Muscle layer of colon (tissue), 2 donors: ENCODE results near the gene GEMIN4.
"Not testable (repeated sequence)": the region's sequence is repeated elsewhere in the genome, so short reads cannot be mapped to it uniquely, and the experiment has no call there.

Source experiments
- H3K27ac ChIP-seq: one replicate; pipeline ENCODE4 v1.7.0; 2013; ENCODE audit warnings: low read depth, mild to moderate bottlenecking, low read length, moderate library complexity
- H3K27me3 ChIP-seq, 2 donors: one replicate each; pipeline ENCODE4 v1.7.0; 2013; ENCODE audit warnings: low read length in 2 of 2, mild to moderate bottlenecking in 2 of 2; ENCODE audit not compliant: insufficient read depth in 2 of 2, control insufficient read depth in 1 of 2
- H3K36me3 ChIP-seq: one replicate; pipeline ENCODE4 v1.7.0; 2013; ENCODE audit warnings: mild to moderate bottlenecking, low read length; ENCODE audit not compliant: insufficient read depth
- H3K4me1 ChIP-seq: one replicate; pipeline ENCODE4 v1.7.0; 2013; ENCODE audit warnings: mild to moderate bottlenecking, low read length; ENCODE audit not compliant: insufficient read depth
- H3K4me3 ChIP-seq, 2 donors: one replicate each; pipeline ENCODE4 v1.7.0; 2013; ENCODE audit warnings: low read length in 2 of 2, low read depth in 1 of 2, mild to moderate bottlenecking in 1 of 2, moderate library complexity in 1 of 2
- H3K9ac ChIP-seq: one replicate; pipeline ENCODE4 v1.7.0; 2013; ENCODE audit warnings: low read length
- H3K9me3 ChIP-seq: one replicate; pipeline ENCODE4 v1.7.0; 2013; ENCODE audit warnings: mild to moderate bottlenecking, low read length
- donor health status: abdominal sarcoma.
- donor health status: Adenocarcinoma of cecum.

The GEMIN4 gene

DNA sequence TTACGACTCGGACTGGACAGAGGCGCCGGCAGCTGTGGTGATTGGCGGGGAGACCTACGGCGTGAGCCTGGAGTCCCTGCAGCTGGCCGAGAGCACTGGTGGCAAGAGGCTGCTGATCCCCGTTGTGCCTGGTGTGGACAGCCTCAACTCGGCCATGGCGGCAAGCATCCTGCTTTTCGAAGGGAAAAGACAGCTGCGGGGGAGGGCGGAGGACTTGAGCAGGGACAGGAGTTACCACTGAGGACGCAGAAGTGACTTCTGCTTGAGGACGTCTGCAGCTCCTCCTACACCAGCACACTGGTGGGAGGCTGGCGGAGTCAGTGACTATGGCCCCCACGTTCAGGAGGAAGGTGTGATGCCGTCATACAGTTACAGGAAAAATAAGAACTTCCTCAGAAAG lies 39.8 kb upstream of the GEMIN4 start:
- no peaks in the 10 kb centered on the region for H3K9me3 ChIP-seq
- no peaks in the 10 kb centered on the region for H3K27me3 ChIP-seq
- H3K4me1 ChIP-seq: peaks cover 21% of the 10 kb centered on the region
- no peak overlapping the region for H3K4me3 ChIP-seq
- H3K36me3 ChIP-seq: peaks cover 36% of the 10 kb centered on the region
- no peak overlapping the region for H3K9ac ChIP-seq
- H3K27ac ChIP-seq: no peak overlapping the region

DNA sequence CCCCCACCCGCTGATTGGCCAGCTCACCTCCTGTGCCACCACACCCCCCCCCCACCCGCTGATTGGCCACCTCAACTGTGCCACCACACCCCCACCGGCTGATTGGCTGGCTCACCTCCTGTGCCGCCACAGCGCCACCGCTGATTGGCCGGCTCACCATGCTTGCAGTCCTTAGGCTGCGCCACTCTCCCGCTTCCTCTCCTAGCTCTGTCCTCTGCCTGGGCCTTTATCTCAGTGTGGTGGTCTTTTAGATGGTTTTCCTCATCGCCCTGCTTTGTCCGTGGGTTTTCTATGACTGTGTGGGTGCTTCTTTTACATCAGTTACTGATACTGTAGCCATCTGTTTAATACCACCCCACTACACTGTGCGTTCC lies 38.8 kb upstream of the GEMIN4 start:
- H3K4me1 ChIP-seq: peaks cover 21% of the 10 kb centered on the region
- peaks cover 34% of the 10 kb centered on the region for H3K36me3 ChIP-seq
- H3K27ac ChIP-seq, H3K27me3 ChIP-seq, H3K9ac ChIP-seq, H3K9me3 ChIP-seq, H3K4me3 ChIP-seq: not testable (repeated sequence)

DNA sequence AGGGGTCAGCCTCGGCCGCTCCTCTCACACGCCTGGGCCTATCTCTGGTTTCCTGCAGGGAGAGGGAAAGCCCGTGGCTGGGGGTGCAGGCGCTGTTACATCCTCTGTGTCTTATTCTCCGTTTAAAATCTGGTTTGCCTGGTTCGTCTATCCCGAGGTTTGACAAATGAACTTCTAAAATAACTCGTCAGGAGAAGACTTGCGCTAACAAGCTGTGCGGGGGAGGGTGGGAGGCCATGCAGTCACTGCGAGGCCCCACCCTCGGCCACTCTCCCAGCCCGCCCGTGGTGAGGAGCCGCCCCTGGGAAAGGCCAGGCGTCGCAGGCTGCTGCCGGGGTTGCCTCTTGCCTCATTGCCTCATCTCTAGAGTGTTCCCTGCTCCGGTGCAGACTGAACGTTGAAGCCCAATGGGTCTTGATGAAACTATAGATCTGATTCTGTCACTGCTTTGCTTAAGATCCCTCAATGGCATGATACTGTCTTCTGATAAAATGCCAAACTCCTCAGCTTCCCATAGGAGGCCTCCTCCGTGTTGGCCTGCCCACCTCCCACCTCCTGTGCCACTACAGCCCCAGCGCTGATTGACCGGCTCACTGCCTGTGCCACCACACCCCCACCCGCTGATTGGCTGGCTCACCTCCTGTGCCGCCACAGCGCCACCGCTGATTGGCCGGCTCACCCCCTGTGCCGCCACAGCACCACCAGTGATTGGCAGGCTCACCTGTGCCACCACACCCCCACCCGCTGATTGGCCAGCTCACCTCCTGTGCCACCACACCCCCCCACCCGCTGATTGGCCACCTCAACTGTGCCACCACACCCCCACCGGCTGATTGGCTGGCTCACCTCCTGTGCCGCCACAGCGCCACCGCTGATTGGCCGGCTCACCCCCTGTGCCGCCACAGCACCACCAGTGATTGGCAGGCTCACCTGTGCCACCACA lies 38.1 kb upstream of the GEMIN4 start:
- not testable (repeated sequence) for H3K27ac ChIP-seq, H3K4me3 ChIP-seq, H3K9me3 ChIP-seq, H3K27me3 ChIP-seq, H3K9ac ChIP-seq
- peaks cover 32% of the 10 kb centered on the region for H3K36me3 ChIP-seq
- H3K4me1 ChIP-seq: peaks cover 16% of the 10 kb centered on the region

DNA sequence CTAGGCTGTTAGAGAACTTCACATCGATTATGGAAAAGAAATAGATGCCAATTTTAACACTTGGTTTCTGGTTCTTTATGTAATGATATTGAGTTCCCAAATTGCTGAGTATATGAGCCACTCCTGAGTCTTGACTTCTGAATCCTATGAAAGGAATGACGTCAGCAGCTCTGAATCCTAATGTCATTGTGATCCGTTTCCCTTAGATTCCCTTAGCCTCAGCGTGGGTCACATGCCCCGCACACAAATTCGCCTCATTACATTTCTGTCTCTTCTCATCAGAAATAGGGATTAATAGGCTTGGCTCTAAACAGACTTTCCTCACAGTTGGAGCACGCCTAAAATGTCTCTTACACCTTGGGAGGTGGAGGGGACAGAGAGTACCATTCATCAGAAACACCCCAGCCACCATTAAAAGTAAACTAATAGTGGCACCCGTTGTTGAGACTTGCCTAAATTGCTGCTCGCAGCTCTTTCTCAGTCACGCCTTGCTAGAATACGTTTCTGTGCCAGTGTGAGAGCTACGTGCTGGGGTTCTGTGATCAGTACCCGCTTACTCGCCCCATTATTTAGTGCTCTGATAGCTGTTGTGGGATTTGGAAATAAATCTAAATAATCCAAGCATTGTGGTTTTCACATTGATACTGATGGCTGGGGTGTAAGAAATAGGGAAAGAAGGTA lies 37.2 kb upstream of the GEMIN4 start:
- Histone ChIP-seq H3K4me1 (peaks cover 8% of the 10 kb centered on the region), H3K9me3 (no peaks in the 10 kb centered on the region), H3K36me3 (peaks cover 32% of the 10 kb centered on the region), H3K4me3 (no peak overlapping the region), H3K9ac (no peak overlapping the region), H3K27ac (no peak overlapping the region), H3K27me3 (no peaks in the 10 kb centered on the region)

DNA sequence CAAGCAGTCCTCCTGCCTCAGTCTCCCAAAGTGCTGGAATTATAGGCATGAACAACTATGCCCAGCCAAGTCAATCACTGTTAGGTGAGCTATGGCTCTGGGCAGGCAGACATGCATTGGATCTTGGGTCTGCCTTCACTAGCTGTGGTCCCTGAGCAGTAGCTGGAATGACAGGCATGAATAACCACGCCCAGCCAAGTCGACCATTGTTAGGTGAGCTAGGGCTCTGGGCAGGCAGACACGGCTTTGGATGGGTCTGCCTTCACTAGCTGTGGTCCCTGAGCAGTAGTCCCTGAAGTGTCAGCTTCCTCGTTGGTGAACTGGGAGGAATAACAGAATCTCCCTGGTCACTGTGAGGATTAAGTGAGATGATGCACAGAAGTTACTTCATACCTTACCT lies 36.5 kb upstream of the GEMIN4 start:
- H3K27ac ChIP-seq: no peak overlapping the region
- peaks cover 36% of the 10 kb centered on the region for H3K36me3 ChIP-seq
- no peaks in the 10 kb centered on the region for H3K9me3 ChIP-seq
- no peak overlapping the region for H3K9ac ChIP-seq
- H3K27me3 ChIP-seq: no peaks in the 10 kb centered on the region
- peaks cover 10% of the 10 kb centered on the region for H3K4me1 ChIP-seq
- H3K4me3 ChIP-seq: no peak overlapping the region

DNA sequence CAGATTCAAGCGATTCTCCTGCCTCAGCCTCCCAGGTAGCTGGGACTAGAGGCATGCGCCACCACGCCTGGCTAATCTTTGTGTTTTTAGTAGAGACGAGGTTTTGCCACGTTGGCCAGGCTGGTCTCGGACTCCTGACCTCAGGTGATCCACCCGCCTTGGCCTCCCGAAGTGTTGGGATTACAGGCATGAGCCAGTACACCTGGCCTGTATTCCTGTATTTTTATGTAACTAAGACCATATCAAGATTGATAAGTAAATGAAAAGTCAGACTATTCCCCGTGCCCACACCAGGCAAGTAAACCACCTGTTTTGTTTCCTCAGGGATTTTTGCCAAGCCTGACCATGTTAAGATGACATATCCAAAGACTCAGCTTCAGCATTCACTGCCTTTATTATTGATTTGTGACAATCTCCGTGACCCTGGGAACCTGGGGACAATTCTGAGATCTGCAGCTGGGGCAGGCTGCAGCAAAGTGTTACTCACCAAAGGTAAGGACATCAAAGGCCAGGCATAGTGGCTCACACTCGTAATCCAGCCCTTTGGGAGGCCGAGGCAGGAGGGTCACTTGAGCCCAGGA lies 35.7 kb upstream of the GEMIN4 start:
- H3K27ac ChIP-seq: no peak overlapping the region
- H3K9me3 ChIP-seq: no peaks in the 10 kb centered on the region
- no peaks in the 10 kb centered on the region for H3K27me3 ChIP-seq
- H3K36me3 ChIP-seq: peaks cover 36% of the 10 kb centered on the region
- H3K4me3 ChIP-seq: no peak overlapping the region
- H3K4me1 ChIP-seq: peaks cover 15% of the 10 kb centered on the region
- H3K9ac ChIP-seq: no peak overlapping the region

DNA sequence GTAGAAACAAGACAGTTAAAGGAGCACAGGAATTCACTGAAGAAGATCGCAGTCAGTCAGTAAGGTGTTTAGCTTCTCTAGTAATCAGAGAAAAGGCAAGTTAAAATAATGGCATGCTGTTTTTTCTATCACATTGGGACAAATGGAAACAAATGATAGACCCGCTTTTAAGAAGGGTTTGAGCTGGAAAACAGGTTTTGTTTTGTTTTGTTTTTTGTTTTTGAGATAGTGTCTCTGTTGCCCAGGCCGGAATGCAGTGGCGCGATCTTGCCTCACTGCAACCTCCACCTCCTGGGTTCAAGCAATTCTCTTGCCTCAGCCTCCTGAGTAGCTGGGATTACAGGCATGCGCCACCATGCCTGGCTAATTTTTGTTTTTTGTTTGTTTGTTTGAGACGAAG lies 33.8 kb upstream of the GEMIN4 start:
- not testable (repeated sequence) for H3K9ac ChIP-seq, H3K4me3 ChIP-seq, H3K27ac ChIP-seq, H3K27me3 ChIP-seq, H3K9me3 ChIP-seq
- Histone ChIP-seq H3K36me3 (peaks cover 21% of the 10 kb centered on the region), H3K4me1 (peaks cover 23% of the 10 kb centered on the region)

DNA sequence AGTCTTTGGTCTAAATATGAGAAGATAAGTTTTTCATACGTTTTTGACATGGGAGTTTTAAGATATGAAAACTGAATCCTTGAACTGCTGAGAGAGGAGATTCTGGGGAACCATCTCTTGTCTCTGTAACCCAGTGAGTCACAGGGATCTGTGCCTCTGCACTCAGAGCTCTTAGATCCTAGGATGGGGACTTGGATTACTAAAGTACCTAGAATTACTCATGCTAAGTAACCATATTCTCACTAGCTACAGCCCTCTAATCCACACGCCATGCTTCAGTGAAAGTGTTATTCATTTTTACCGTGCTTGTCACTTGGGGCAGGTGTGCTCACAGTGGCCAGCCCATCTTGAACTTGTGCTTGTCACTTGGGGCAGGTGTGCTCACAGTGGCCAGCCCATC lies 32.1 kb upstream of the GEMIN4 start:
- peaks cover 23% of the 10 kb centered on the region for H3K4me1 ChIP-seq
- peaks cover 16% of the 10 kb centered on the region for H3K36me3 ChIP-seq
- H3K27me3 ChIP-seq: no peaks in the 10 kb centered on the region
- H3K4me3 ChIP-seq: no peak overlapping the region
- no peak overlapping the region for H3K9ac ChIP-seq
- H3K27ac ChIP-seq: no peak overlapping the region
- H3K9me3 ChIP-seq: no peaks in the 10 kb centered on the region

DNA sequence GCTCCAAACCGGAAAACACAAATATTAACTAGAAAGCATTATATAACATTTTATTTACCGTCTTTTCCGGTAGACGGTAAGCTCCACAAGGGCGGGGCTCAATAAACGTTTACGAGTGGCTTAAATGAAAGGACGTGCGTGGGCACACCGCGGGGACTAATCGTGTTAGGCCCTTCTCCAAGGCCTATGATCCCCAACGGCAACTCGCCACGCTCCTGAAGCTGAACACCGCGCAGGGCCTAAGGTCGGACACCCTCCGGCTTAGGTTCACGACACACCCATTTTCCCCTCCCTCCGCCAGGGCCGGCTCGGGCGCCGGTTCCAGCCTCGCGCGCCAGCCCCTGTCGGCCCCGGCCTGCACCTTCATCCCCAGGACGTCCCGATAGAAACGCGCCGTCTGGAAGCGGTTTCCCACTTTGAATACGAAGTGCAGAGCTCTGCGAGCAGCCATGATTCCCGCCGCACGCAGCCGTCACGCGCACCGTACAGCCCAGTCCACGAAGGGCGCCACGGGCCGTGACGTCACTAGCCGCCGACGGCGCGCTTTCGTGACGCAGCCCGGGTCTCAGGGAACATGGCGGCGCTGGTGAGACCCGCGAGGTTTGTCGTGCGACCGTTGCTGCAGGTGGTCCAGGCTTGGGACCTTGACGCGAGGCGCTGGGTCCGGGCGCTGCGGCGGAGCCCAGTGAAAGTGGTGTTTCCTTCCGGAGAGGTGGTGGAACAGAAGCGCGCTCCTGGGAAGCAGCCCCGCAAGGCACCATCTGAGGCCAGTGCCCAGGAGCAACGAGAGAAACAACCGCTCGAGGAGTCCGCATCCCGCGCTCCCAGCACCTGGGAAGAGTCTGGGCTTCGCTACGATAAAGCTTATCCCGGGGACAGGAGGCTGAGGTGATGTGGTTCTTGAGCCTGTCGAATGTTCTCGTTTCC lies 30.0 kb upstream of the GEMIN4 start, which contains the start of the genes GLOD4 and MRM3:
TSS of gene GLOD4 (minus strand) at position 476 of the 927 bp plus-strand sequence. CDS start at position 451, 25 bp downstream.
TSS of gene MRM3 (plus strand) at position 549 of the 927 bp plus-strand sequence. CDS start at position 575, 26 bp downstream.
- peak within 1 kb of the TSS; percentile 88 to 99 for H3K4me3 ChIP-seq
- H3K27me3 ChIP-seq: no peaks in the 10 kb centered on the region
- H3K9me3 ChIP-seq: no peaks in the 10 kb centered on the region
- H3K9ac ChIP-seq: peak within 1 kb of the TSS; percentile 81
- H3K36me3 ChIP-seq: peaks cover 20% of the 10 kb centered on the region
- peak within 1 kb of the TSS; percentile 72 for H3K27ac ChIP-seq
- peaks cover 23% of the 10 kb centered on the region for H3K4me1 ChIP-seq

DNA sequence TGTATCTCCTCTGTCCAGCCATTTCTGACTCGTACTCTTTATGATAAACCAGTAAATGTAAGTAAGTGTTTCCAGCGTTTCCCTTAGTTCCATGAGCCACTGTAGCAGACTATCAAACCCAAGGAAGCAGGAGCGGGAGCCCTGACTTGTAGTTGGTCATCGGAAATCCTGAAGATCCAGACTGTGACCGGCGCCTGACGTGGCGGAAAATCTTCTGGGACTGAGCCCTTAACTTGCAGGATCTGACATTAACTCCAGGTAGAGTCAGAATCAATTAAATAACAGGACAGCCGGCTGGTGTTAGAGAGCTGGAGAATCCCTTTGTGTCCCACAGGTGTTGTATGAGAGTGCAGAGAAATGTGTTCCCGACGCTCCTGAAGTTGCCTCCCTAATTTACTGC lies 26.0 kb upstream of the GEMIN4 start:
- H3K27me3 ChIP-seq: no peaks in the 10 kb centered on the region
- no peaks in the 10 kb centered on the region for H3K9me3 ChIP-seq
- no peak overlapping the region for H3K4me3 ChIP-seq
- no peak overlapping the region for H3K9ac ChIP-seq
- peaks cover 46% of the 10 kb centered on the region for H3K36me3 ChIP-seq
- H3K4me1 ChIP-seq: peaks cover 12% of the 10 kb centered on the region
- H3K27ac ChIP-seq: no peak overlapping the region

DNA sequence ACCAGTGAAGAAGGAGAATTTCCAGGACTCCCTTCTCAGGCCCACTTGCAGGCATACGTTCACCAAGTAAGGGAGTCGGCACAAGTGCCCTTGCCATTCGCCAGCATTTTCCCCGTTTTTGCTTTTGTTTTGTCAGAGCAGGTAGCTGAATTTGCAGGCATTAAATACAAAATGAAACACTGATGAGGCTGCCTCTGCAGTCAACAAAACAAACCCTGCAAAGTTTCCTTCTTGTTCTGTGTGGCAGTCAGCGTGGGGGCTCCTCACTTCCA lies 22.2 kb upstream of the GEMIN4 start:
- Histone ChIP-seq H3K4me3 (no peak overlapping the region), H3K27ac (no peak overlapping the region), H3K27me3 (no peaks in the 10 kb centered on the region), H3K9me3 (no peaks in the 10 kb centered on the region), H3K9ac (no peak overlapping the region), H3K36me3 (peaks cover 68% of the 10 kb centered on the region), H3K4me1 (no peaks in the 10 kb centered on the region)
